H1 (cell line): Measurements from ENCODE around the gene DERL2. TPM values are rescaled to one million over a fixed set of nuclear protein-coding genes. Genes with fewer than 3 reads are reported as not detected.

ENCODE experiments used
- CTCF ChIA-PET: fragments of 300-600 bp; sonication (Branson Sonifier 250); formaldehyde crosslinking; loops from one replicate; lab custom pipeline; 2021; ENCODE audit not compliant: partially characterized antibody; lab: Charles Lee
- POLR2A ChIA-PET: fragments of 300-600 bp; sonication (Branson Sonifier 250); formaldehyde crosslinking; loops from one replicate; lab custom pipeline; 2021; ENCODE audit warnings: inconsistent platforms; ENCODE audit not compliant: partially characterized antibody; lab: Charles Lee
- DNase-seq, 2 experiments: peaks; one replicate each; pipeline versions ENCODE4 v3.0.0 to v3.0.0-alpha.2; 2010 to 2022; ENCODE audit warnings: low spot score in 2 of 2, low read depth in 1 of 2, mixed read lengths in 1 of 2
- FAIRE-seq: peaks from 2 replicates; lab custom pipeline; 2011; peaks lifted over from hg19 to GRCh38; lab: Jason Lieb, UNC
- H2AFZ ChIP-seq: 2 replicates; pipeline ENCODE4 v1.8.1; 2012; ENCODE audit warnings: low read length, inconsistent platforms
- H2AK5ac ChIP-seq: 2 replicates; pipeline ENCODE4 v1.6.1; 2013; ENCODE audit warnings: low read depth, low read length
- H2BK120ac ChIP-seq: replicated peaks from 2 replicates; pipeline ENCODE3; 2013; ENCODE audit warnings: low read depth, low read length, inconsistent platforms
- H2BK12ac ChIP-seq: 2 replicates; pipeline ENCODE4 v1.6.1; 2013; ENCODE audit warnings: low read depth, low read length
- H2BK15ac ChIP-seq: 2 replicates; pipeline ENCODE4 v1.6.1; 2013; ENCODE audit warnings: low read length
- H2BK20ac ChIP-seq: 2 replicates; pipeline ENCODE4 v1.6.1; 2013; ENCODE audit warnings: low read length
- H2BK5ac ChIP-seq: 2 replicates; pipeline ENCODE4 v1.6.1; 2013; ENCODE audit warnings: low read depth, low read length
- H3K14ac ChIP-seq: 2 replicates; pipeline ENCODE4 v1.6.1; 2013; ENCODE audit warnings: inconsistent platforms; ENCODE audit not compliant: insufficient read length
- H3K18ac ChIP-seq: 2 replicates; pipeline ENCODE4 v1.6.1; 2013; ENCODE audit warnings: low read length; ENCODE audit errors: extremely low read depth
- H3K23ac ChIP-seq: 2 replicates; pipeline ENCODE4 v1.6.1; 2013; ENCODE audit warnings: inconsistent platforms; ENCODE audit not compliant: insufficient read length
- H3K23me2 ChIP-seq: 2 replicates; pipeline ENCODE4 v1.6.1; 2013; ENCODE audit warnings: low read depth, low read length
- H3K27ac ChIP-seq: 2 replicates; pipeline ENCODE4 v1.6.1; 2011; ENCODE audit warnings: low read depth, low read length, inconsistent platforms
- H3K27me3 ChIP-seq, 4 experiments: replicated peaks in 1 of 4; 1 replicate in 1 of 4; 2 replicates in 3 of 4; pipeline versions ENCODE4 v1.6.1 to v1.8.1; 2011 to 2013; ENCODE audit warnings: low read length in 3 of 4, mild to moderate bottlenecking in 3 of 4, inconsistent platforms in 2 of 4, mixed read lengths in 2 of 4, moderate library complexity in 1 of 4; ENCODE audit not compliant: control insufficient read depth in 3 of 4, insufficient read depth in 3 of 4; ENCODE audit errors: extremely low read depth in 1 of 4
- H3K36me3 ChIP-seq, 4 experiments: 2 replicates each; pipeline versions ENCODE4 v1.6.1 to v1.8.1; 2011 to 2013; ENCODE audit warnings: mild to moderate bottlenecking in 4 of 4, low read length in 3 of 4, moderate library complexity in 2 of 4, control low read depth in 1 of 4, inconsistent platforms in 1 of 4; ENCODE audit not compliant: insufficient read depth in 4 of 4, control insufficient read depth in 2 of 4
- H3K4ac ChIP-seq: replicated peaks from 2 replicates; pipeline ENCODE3; 2013; ENCODE audit warnings: low read length, low read depth, mixed read lengths, inconsistent platforms; ENCODE audit not compliant: insufficient read length
- H3K4me1 ChIP-seq, 4 experiments: replicated peaks in 1 of 4; 1 replicate in 1 of 4; 2 replicates in 3 of 4; pipeline versions ENCODE4 v1.6.1 to v1.8.1; 2011 to 2013; ENCODE audit warnings: low read length in 3 of 4, inconsistent platforms in 2 of 4, mixed read lengths in 1 of 4; ENCODE audit not compliant: insufficient read depth in 4 of 4, control insufficient read depth in 3 of 4
- H3K4me2 ChIP-seq, 2 experiments: 2 replicates each; pipeline versions ENCODE4 v1.6.1 to v1.8.1; 2011 to 2013; ENCODE audit warnings: low read depth in 2 of 2, low read length in 2 of 2, control low read depth in 1 of 2, inconsistent platforms in 1 of 2, mild to moderate bottlenecking in 1 of 2; ENCODE audit not compliant: insufficient read depth in 1 of 2
- H3K4me3 ChIP-seq, 4 experiments: fragments of 200-600, 300-600 bp in 1 of 4; sonication (generic), shearing (Covaris generic), sonication (Bioruptor Twin) in 1 of 4; 2 replicates each; pipeline versions ENCODE4 v1.5.1 to v1.8.1; 2011 to 2016; ENCODE audit warnings: low read length in 4 of 4, low read depth in 3 of 4, control low read depth in 2 of 4, inconsistent platforms in 2 of 4, mild to moderate bottlenecking in 2 of 4, mixed read lengths in 1 of 4, moderate library complexity in 1 of 4; ENCODE audit not compliant: insufficient read depth in 2 of 4; ENCODE audit errors: extremely low read depth in 1 of 4
- H3K56ac ChIP-seq: replicated peaks from 2 replicates; pipeline ENCODE3; 2013; ENCODE audit warnings: low read depth, mild to moderate bottlenecking, mixed read lengths, low read length, inconsistent platforms; ENCODE audit not compliant: insufficient read length
- H3K79me1 ChIP-seq: 2 replicates; pipeline ENCODE4 v1.6.1; 2013; ENCODE audit warnings: low read depth, low read length, control low read depth
- H3K79me2 ChIP-seq, 2 experiments: 2 replicates each; pipeline versions ENCODE4 v1.6.1 to v1.8.1; 2012 to 2013; ENCODE audit warnings: low read length in 2 of 2, mild to moderate bottlenecking in 2 of 2, inconsistent platforms in 1 of 2; ENCODE audit not compliant: insufficient read depth in 2 of 2, control insufficient read depth in 1 of 2
- H3K9ac ChIP-seq, 4 experiments: replicated peaks in 1 of 4; 1 replicate in 1 of 4; 2 replicates in 3 of 4; pipeline versions ENCODE4 v1.6.1 to v1.8.1; 2011 to 2013; ENCODE audit warnings: low read depth in 3 of 4, low read length in 3 of 4, control low read depth in 2 of 4, mild to moderate bottlenecking in 2 of 4, moderate library complexity in 2 of 4, inconsistent platforms in 1 of 4; ENCODE audit errors: extremely low read depth in 1 of 4
- H3K9me3 ChIP-seq, 2 experiments: 2 replicates each; pipeline versions ENCODE4 v1.6.1 to v1.8.1; 2012 to 2013; ENCODE audit warnings: mild to moderate bottlenecking in 2 of 2, moderate library complexity in 2 of 2, control low read depth in 1 of 2, inconsistent platforms in 1 of 2, low read depth in 1 of 2, low read length in 1 of 2, mixed read lengths in 1 of 2; ENCODE audit not compliant: insufficient read depth in 2 of 2
- H4K20me1 ChIP-seq, 2 experiments: replicated peaks in 1 of 2; 2 replicates each; pipeline versions ENCODE3 to v1.8.1; 2011 to 2013; ENCODE audit warnings: inconsistent platforms in 2 of 2, low read length in 2 of 2, mild to moderate bottlenecking in 1 of 2; ENCODE audit not compliant: insufficient read depth in 2 of 2, control insufficient read depth in 1 of 2
- H4K5ac ChIP-seq: 2 replicates; pipeline ENCODE4 v1.6.1; 2013; ENCODE audit warnings: low read length, low read depth, mixed read lengths, inconsistent platforms; ENCODE audit not compliant: insufficient read length
- H4K8ac ChIP-seq: 2 replicates; pipeline ENCODE4 v1.8.0; 2013; ENCODE audit warnings: mild to moderate bottlenecking, moderate library complexity, low read length, inconsistent platforms; ENCODE audit not compliant: insufficient read depth; ENCODE audit errors: extremely low read depth
- H4K91ac ChIP-seq: replicated peaks from 2 replicates; pipeline ENCODE3; 2013; ENCODE audit warnings: low read length, mixed read lengths, inconsistent platforms; ENCODE audit not compliant: insufficient read length
- BRCA1 ChIP-seq: IDR thresholded peaks from 2 replicates; pipeline ENCODE4 v1.6.1; 2012; ENCODE audit warnings: low read depth, low read length, improper control_type of control experiment
- EP300 ChIP-seq, 2 experiments: IDR thresholded peaks; 1 replicate in 1 of 2; 2 replicates in 1 of 2; pipeline ENCODE4 v1.6.1; 2011 to 2012; ENCODE audit warnings: low read depth in 2 of 2, low read length in 2 of 2, mild to moderate bottlenecking in 2 of 2, borderline replicate concordance in 1 of 2, inconsistent platforms in 1 of 2, moderate library complexity in 1 of 2
- GTF2F1 ChIP-seq: IDR thresholded peaks from 2 replicates; pipeline ENCODE4 v1.6.1; 2012; ENCODE audit warnings: low read depth, low read length, improper control_type of control experiment, borderline replicate concordance
- HDAC2 ChIP-seq, 2 experiments: fragments of 300-600 bp in 1 of 2; sonication (generic) in 1 of 2; IDR thresholded peaks; 2 replicates each; pipeline ENCODE4 v1.6.1; 2011 to 2012; ENCODE audit warnings: low read depth in 2 of 2, low read length in 2 of 2, mild to moderate bottlenecking in 2 of 2, moderate library complexity in 2 of 2, borderline replicate concordance in 1 of 2, inconsistent platforms in 1 of 2
- JUN ChIP-seq: IDR thresholded peaks from 2 replicates; pipeline ENCODE4 v1.6.1; 2011; ENCODE audit warnings: low read depth, mild to moderate bottlenecking, improper control_type of control experiment, low read length
- KDM1A ChIP-seq: fragments of 200-600, 300-600 bp; sonication (generic); IDR thresholded peaks from 2 replicates; pipeline ENCODE4 v1.7.1; 2016; ENCODE audit warnings: mild to moderate bottlenecking, low read length, borderline replicate concordance
- NANOG ChIP-seq: IDR thresholded peaks from 2 replicates; pipeline ENCODE4 v1.6.1; 2011; ENCODE audit warnings: low read length, low read depth, mild to moderate bottlenecking, inconsistent platforms; ENCODE audit not compliant: insufficient read depth, poor library complexity, severe bottlenecking
- POLR2AphosphoS5 ChIP-seq: IDR thresholded peaks from 2 replicates; pipeline ENCODE4 v1.6.1; 2011; ENCODE audit warnings: low read depth, low read length
- RNF2 ChIP-seq: fragments of 200-900, 300-1000 bp; sonication (generic); IDR thresholded peaks from 2 replicates; pipeline ENCODE4 v1.7.1; 2016; ENCODE audit warnings: borderline replicate concordance, low read depth, mild to moderate bottlenecking, antibody characterized with exemption, low read length; ENCODE audit not compliant: poor library complexity, severe bottlenecking; ENCODE audit errors: missing control alignments
- RXRA ChIP-seq: IDR thresholded peaks from 2 replicates; pipeline ENCODE4 v1.6.1; 2011; ENCODE audit warnings: low read depth, mild to moderate bottlenecking, low read length, moderate library complexity; ENCODE audit not compliant: insufficient read depth
- SIN3A ChIP-seq, 2 experiments: IDR thresholded peaks in 1 of 2; conservative IDR thresholded peaks in 1 of 2; 2 replicates each; pipeline ENCODE4 v1.6.1; 2011 to 2012; ENCODE audit warnings: low read length in 2 of 2, improper control_type of control experiment in 1 of 2, low read depth in 1 of 2, mild to moderate bottlenecking in 1 of 2
- SIRT6 ChIP-seq: IDR thresholded peaks from one replicate; pipeline ENCODE4 v1.7.1; 2012; ENCODE audit warnings: low read length, inconsistent platforms
- SP1 ChIP-seq: IDR thresholded peaks from 2 replicates; pipeline ENCODE4 v1.6.1; 2011; ENCODE audit warnings: low read depth, low read length
- WGBS, 2 experiments: shearing (Covaris generic) in 1 of 2; methylation state at CpG; one replicate each; pipeline versions ENCODE4 v1.1.6 to v1.1.7; 2013 to 2015; ENCODE audit warnings: low lambda C conversion rate in 2 of 2, mixed read lengths in 2 of 2, inconsistent platforms in 1 of 2, low coverage in 1 of 2, missing lambda C conversion rate in 1 of 2; ENCODE audit not compliant: insufficient replicate concordance in 2 of 2, insufficient coverage in 1 of 2, insufficient read length in 1 of 2; ENCODE audit errors: extremely low coverage in 1 of 2, missing lambda C conversion rate in 1 of 2; 5-methylcytosine and 5-hydroxymethylcytosine counted together
- polyA plus RNA-seq, 7 experiments: library from polyadenylated mRNA; depleted of rRNA in 3 of 7; stranded (reverse) in 5 of 7; unstranded in 2 of 7; fragments of >200 nt in 5 of 7; fragments of 200-250 nt in 2 of 7; gene quantifications; 1 replicate in 5 of 7; 2 replicates in 1 of 7; 4 replicates in 1 of 7; pipeline versions ENCODE4 v1.2.1 to v1.2.3, GENCODE V29; 2011 to 2013; ENCODE audit warnings: missing spikeins in 2 of 7, mixed read lengths in 2 of 7
- total RNA-seq: library from RNA; stranded (reverse); fragmentation: NEBNext Ultra II Directional; extraction: Animal tissue kit (Norgen Biotek cat#: 25700); gene quantifications from 2 replicates; pipeline ENCODE4 v1.2.1, GENCODE V29; 2021

DERL2 gene
- total and polyA plus RNA-seq, 2 of the 8 experiments (the other 6 are each of a cell fraction or from before 2014, with no cell fraction given): 55.3 to 58.4 TPM

DNA sequence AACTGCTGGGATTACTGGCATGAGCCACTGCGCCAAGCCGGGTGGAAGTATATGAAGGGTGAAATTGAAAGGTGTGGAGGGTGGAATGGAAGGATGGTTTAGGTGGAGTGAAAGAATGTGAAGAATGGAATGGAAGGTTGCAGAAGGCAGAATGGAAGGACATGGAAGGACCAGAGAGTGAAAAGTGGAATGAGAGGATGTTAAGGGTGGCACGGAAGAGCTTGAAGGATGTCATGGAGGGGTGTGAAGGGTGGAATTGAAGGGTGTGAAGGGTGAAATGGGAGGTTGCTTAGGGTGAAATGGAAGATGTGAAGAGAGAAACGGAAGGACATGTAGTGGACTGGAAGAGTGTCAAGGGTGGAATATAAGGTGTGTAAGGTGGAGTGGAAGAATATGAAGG, 16.6 kb upstream of the DERL2 start:
- Histone ChIP-seq H2AFZ (no peak overlapping the region), H3K9me3 (no peaks in the 10 kb centered on the region), H4K91ac (no peak overlapping the region), H2BK20ac (no peak overlapping the region), H2BK12ac (no peak overlapping the region), H3K4ac (no peak overlapping the region), H3K4me2 (no peak overlapping the region), H3K79me2 (no peaks in the 10 kb centered on the region), H2BK5ac (no peak overlapping the region), H2AK5ac (no peak overlapping the region), H3K4me1 (peaks cover 0 to 8% (median 4%) of the 10 kb centered on the region in 4 experiments; a peak in 3 of 7 replicates), H3K14ac (no peak overlapping the region), H3K9ac (no peak overlapping the region), H4K20me1 (peaks cover 0 to 2% of the 10 kb centered on the region in 2 experiments), H3K56ac (no peak overlapping the region), H4K8ac (no peak overlapping the region), H2BK120ac (no peak overlapping the region), H3K18ac (no peak overlapping the region), H2BK15ac (no peak overlapping the region), H3K36me3 (no peaks in the 10 kb centered on the region), H3K23me2 (peaks cover 17% of the 10 kb centered on the region; the same call in 1 of the 2 replicates), H3K4me3 (no peak overlapping the region), H3K79me1 (no peaks in the 10 kb centered on the region), H3K23ac (no peak overlapping the region), H4K5ac (no peak overlapping the region), H3K27ac (no peak overlapping the region), H3K27me3 (peaks cover 7 to 39% (median 25%) of the 10 kb centered on the region in 4 experiments)
- FAIRE-seq: no peak
- DNase-seq: no peak
- CTCF ChIA-PET: no interaction called here
- POLR2A ChIA-PET: interaction anchor here (0.9 to 1.5 kb wide), 2 partner anchors 15 to 16 kb away, joined by 3 read pairs; partner anchors contain the start of genes DERL2 and MIS12
- WGBS, 2 experiments: 84 to 100% methylated on average over 1 to 4 of the region's 4 CpGs
- TF ChIP-seq EP300 (IDR thresholded peaks at IDR 0.05; ENCODE audit: borderline replicate concordance in 1 of 2, low read depth in 2 of 2, low read length in 2 of 2) (no peak), SIN3A (conservative IDR thresholded peaks at IDR 0.05 in 1 of 2, IDR thresholded peaks at IDR 0.05 in 1 of 2; ENCODE audit: low read depth in 1 of 2, low read length in 2 of 2) (no peak), RNF2 (no peak), KDM1A (no peak), JUN (no peak), HDAC2 (IDR thresholded peaks at IDR 0.05; ENCODE audit: borderline replicate concordance in 1 of 2, low read depth in 2 of 2, low read length in 2 of 2) (no peak), BRCA1 (no peak), RXRA (no peak), GTF2F1 (no peak), SIRT6 (no peak), NANOG (no peak), SP1 (no peak), POLR2AphosphoS5 (no peak)
